Tongue (tissue), 2 donors: ENCODE results near the gene RMND1. TPM values are rescaled to one million over a fixed set of nuclear protein-coding genes. Genes with fewer than 3 reads are reported as not detected.
A peak's percentile ranks its signal among the peaks of the same experiment; 100 is the strongest.
"Not testable (repeated sequence)": the region's sequence is repeated elsewhere in the genome, so short reads cannot be mapped to it uniquely, and the experiment has no call there.

Experiments
- DNase-seq: peaks from one replicate; pipeline ENCODE4 v3.0.0-alpha.2; 2015
- total RNA-seq: library from RNA; depleted of rRNA; stranded (reverse); fragments of >200 nt; gene quantifications from one replicate; pipeline ENCODE4 v1.2.3, GENCODE V29; 2014

The RMND1 gene
- total RNA-seq, 1 donor from 2014 or later = 39.0 TPM

DNA sequence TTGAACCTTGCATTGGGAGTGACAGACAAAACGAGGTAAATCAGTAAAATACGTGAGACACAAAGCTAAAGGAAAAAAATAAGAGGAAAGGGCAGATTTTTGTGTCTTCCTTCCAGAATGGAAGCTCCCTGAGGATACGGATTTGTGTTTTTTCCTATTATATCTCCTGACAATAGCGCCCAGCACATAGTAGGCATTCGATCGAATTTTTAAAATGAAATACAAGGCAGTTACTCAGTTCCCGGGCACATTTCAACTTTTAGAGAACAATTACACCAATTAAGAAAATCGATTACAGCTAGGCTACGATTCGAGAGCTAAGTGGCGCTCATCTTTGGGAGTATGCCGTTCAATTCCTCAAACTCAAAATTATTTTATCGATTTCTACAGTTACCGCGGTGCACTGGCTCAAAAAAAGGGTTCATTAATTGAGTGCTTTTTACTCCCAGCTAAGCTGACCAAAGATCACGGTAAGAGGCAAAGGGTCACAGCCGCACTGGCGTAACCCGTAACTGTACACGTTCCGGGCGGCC, 443 bp downstream of the RMND1 start:
- peak; percentile 8 for DNase-seq

DNA sequence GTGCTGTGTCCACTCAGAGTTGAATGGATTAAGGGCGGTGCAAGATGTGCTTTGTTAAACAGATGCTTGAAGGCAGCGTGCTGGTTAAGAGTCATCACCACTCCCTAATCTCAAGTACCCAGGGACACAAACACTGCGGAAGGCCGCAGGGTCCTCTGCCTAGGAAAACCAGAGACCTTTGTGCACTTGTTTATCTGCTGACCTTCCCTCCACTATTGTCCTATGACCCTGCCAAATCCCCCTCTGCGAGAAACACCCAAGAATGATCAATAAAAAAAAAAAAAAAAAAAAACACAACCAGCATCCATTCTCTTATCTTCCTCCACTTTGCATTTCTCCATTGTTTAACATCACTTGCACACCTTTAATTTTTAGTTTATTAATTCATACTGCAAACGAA, 998 bp downstream of the RMND1 start:
- not testable (repeated sequence) for DNase-seq

- no peak for DNase-seq
These were observed 3.3 kb downstream of the RMND1 start for GRCh38 chr6:151448623-151449022.

- DNase-seq = no peak
These were observed 4.7 kb downstream of the RMND1 start for GRCh38 chr6:151447237-151447636.

GRCh38 chr6:151445482-151445881, 6.4 kb downstream of the RMND1 start:
- no peak for DNase-seq

DNA sequence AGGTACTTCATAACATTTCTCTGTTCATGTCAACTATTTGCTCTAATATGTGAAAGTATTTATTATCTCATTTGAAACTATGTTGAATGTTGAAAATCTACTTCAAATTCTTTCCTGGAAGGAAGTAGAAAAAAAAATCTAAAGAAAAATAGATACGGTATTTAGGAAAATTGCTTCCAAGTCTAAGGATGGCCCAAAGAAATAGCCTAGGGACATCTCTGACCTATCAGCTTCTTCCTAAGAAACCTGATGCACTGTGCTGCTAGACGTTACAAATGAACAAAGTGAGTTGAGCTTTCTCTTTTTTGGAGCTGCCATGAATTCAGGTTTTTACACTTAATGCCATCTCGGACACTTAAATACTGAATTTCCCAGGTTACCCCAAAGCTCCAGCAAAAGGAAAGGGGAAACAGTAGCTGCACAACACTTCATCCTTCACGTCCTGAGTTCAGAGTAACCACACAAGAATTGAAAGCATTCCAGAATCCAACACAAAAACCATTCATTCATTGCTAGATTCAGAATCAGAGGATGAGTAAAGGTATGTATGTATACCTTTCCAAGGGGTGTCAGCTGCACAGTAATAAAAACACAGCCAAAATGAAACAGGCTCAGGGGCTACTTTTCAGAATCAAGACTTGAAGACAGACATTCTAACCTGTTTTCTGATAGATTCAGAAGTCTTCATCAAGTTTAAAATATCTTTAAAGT, 7.9 kb downstream of the RMND1 start:
- no peak for DNase-seq

GRCh38 chr6:151443454-151443853, 8.5 kb downstream of the RMND1 start:
- no peak for DNase-seq

- no peak for DNase-seq
These were observed 9.6 kb downstream of the RMND1 start for GRCh38 chr6:151442371-151442770.

- DNase-seq = no peak
These were observed 10.3 kb downstream of the RMND1 start for GRCh38 chr6:151441390-151442166.

DNA sequence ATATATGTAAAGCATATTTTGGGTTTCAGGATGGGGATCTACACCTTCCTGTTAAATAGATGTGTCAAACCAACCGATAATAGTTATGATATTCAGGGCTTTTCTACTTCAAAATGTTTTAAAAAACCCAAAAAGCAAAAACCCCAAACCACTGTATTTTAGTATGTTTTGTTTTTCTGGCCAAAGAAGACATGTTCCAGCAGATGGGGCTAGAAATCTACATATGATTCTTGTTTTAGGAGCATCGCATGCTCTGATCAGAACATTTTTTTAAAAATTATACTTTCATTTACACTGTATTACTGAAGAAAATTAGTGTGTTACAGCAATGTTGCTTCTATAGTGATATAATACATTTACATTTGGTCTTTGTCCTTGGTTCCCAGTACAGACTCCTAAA, 11.0 kb downstream of the RMND1 start:
- peak; percentile 47 for DNase-seq

GRCh38 chr6:151440498-151440897, 11.4 kb downstream of the RMND1 start:
- DNase-seq = no peak

DNA sequence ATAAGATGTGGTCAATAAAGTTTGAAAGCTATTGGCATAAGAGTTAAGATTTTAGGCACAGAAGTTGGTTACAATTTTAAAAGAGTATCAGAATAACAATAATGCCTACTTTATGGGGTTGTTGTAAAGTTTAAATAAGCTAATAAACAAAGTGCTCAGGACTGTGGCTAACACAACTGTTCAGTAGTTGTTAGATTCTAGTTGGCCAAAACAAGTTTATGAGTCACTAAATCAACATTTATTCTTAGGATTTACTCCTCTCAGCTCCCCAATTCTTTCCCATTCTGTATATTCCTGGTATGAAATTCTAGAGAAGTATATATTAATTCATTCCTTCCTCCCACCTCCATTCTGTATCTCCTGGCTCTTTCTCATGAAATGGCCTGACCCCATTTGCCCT, 14.5 kb downstream of the RMND1 start:
- DNase-seq = no peak

GRCh38 chr6:151436802-151437201, 15.1 kb downstream of the RMND1 start:
- peak; percentile 32 for DNase-seq

DNA sequence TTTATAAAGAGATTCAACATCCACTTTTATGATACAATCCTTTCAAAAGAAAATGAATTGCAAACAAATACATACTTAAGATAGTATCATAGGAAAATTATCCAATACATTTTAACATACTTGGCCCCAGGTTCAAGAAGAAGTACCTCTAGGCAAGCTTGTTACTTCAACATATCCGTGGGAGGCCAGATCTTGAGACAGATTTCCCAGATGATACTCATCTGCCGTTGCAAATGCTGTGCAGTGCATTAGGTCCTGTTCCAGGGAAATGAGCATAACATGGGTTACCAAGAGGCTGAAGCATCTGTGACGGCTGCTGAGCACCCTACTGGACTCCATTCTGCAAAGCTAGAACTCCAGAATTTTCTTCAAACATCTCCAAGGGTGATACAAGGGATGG, 15.6 kb downstream of the RMND1 start:
- DNase-seq = no peak

DNA sequence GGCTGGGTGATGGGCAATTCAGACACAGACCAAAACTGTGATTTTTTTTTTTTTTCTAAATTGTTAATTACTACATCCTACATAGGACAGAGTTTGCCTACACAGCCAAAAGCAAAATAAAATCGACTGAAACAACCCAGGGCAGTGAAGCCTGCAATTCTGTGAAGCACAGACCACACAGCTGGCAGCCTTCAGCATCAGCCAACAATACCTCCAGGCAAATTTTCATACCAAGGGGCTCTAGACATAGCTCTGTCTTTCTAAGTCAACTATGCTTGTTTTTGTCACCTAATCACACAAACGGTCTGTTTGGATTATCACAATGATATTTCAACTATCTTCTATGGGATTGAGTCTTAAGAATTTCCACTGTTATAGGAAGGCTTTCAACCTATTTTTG, 17.6 kb downstream of the RMND1 start:
- DNase-seq = no peak

DNA sequence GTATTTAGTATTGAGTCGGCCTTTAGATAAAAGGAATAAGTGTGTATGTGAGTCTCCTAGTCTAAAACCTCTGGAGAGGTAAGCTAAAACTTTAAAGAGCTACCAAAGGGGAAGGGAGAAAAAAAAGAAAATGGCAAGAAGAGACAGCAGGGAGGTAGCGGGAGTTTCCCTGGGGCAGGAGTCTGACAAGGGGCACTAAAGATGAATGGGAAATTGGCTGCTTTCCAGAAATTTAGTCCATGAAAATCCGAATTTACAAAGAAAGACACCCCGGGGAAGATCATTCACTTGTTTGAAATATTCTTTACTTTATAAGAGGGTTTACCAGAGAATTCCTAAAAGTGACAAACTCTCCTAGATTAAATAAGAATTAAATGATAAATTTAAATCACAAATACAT, 19.3 kb downstream of the RMND1 start:
- DNase-seq = no peak

DNA sequence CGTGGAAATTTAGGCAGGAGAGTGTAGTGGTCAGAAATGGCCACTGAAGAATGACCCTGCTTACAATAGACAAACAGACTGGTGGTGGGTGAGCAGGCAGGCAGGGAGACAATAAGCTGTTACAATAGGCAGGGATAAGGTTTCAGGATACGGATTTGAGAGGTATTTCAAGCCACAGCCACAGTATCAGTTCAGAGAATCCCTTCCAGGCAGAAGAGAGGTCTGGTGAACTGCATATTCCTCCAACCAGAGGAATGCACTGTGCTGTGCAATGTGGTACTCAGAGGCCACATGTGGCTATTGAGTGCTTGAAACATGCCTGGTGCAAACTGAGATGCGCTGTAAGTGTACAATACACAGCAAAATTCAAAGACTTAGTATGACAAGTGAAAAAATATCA, 20.6 kb downstream of the RMND1 start:
- DNase-seq = no peak

DNA sequence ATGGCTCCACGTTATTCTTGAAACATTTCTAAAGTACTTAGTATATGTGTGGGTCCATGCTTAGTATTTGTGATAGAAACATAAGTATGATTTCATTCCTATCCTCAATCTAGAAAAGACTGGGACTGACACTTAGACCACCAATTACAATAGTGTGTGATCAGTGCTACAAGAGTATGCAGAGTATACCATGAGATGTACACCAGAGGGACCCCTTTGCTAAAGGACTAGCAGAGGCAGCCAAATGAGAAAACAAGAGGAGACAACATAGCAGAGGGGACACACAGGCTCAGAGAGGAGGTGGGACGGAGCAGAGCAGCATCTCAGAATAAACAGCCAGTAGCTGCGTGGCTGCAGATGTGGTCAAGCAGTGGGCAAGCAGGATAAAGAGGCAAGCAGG, 21.0 kb downstream of the RMND1 start:
- no peak for DNase-seq

DNA sequence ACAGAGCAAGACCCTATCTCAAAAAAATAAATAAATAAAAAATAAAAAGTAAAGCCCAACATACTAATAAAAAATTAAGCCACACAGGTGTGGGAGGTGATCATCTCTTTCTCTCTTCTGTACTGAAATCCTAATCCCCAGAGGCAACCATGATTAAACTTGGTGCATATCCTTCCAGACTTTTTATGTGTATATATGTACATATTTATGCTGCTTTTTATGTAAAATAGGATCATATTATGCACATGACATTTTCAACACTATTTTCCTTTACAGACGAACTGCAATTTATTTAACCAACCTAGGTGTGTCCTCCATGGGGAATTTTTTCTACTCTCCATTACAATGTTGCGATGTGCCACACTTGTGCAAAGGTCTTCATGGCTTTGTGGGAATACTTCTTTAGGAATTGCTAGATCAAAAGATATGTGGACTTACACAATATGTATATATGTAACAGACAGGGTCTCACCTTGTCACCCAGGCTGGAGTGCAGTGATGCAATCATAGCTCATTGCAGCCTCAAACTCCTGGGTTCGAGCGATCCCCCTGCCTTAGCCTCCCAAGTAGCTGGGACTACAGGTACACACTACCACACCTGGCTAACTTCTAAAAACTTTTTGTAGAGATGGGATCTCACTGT, 23.7 kb downstream of the RMND1 start:
- DNase-seq = no peak

- DNase-seq = no peak
These were observed 26.4 kb downstream of the RMND1 start for GRCh38 chr6:151425561-151425960.

GRCh38 chr6:151422981-151423380, 28.9 kb downstream of the RMND1 start:
- DNase-seq = no peak

DNA sequence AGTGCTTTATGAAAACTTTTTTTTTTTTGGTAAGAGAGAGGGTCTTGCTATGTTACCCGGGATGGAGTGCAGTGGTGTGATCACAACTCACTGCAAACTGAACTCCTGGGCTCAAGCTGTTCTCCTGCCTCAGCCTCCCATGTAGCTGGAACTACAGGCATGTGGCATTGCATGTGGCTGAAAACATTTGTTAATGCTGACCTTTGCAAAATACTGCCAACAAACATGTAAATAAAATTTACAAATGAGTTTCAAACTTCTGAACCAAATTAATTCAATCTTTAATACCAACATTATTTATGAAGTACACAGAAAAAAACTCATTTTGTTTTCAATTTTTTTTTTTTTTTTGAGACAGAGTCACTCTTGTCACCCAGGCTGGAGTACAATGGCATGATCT, 34.4 kb downstream of the RMND1 start:
- no peak for DNase-seq

GRCh38 chr6:151414641-151415260, 37.2 kb downstream of the RMND1 start:
- no peak for DNase-seq
